GM23338 (cell line): ENCODE data around the gene GNG12. TPM values are rescaled to one million over a fixed set of nuclear protein-coding genes. Genes with fewer than 3 reads are reported as not detected.

ENCODE experiments used
- ATAC-seq: fragments of 200-7000 bp; cut with Tn5 transposase; 3 replicates; pipeline ENCODE4 v1.9.1; 2020
- DNase-seq: peaks from one replicate; pipeline ENCODE4 v3.0.0-alpha.2; 2015; ENCODE audit warnings: low spot score
- H2AFZ ChIP-seq: fragments of 200-600 bp; sonication (generic); 2 replicates; pipeline ENCODE4 v1.8.0; 2016; ENCODE audit warnings: antibody characterized with exemption, mild to moderate bottlenecking, moderate library complexity
- H3F3A ChIP-seq: fragments of 200-600 bp; sonication (generic); replicated peaks from 2 replicates; pipeline ENCODE4 v1.8.0; 2017; ENCODE audit warnings: antibody characterized with exemption, mixed run types, low read depth
- H3K27ac ChIP-seq: fragments of 200-600 bp; sonication (generic); 2 replicates; pipeline ENCODE4 v1.6.1; 2016; ENCODE audit warnings: low read depth
- H3K27me3 ChIP-seq: fragments of 200-600 bp; sonication (generic); 2 replicates; pipeline ENCODE4 v1.8.0; 2016; ENCODE audit warnings: mild to moderate bottlenecking, mixed run types, moderate library complexity; ENCODE audit not compliant: insufficient read depth
- H3K36me3 ChIP-seq: fragments of 200-600 bp; sonication (generic); 2 replicates; pipeline ENCODE4 v1.8.0; 2016; ENCODE audit warnings: mild to moderate bottlenecking; ENCODE audit not compliant: insufficient read depth
- H3K4me1 ChIP-seq: fragments of 200-600 bp; sonication (generic); 2 replicates; pipeline ENCODE4 v1.8.0; 2016; ENCODE audit warnings: mild to moderate bottlenecking, moderate library complexity; ENCODE audit not compliant: insufficient read depth
- H3K4me2 ChIP-seq: fragments of 200-600 bp; sonication (generic); 2 replicates; pipeline ENCODE4 v1.7.1; 2017; ENCODE audit warnings: mixed run types
- H3K4me3 ChIP-seq: fragments of 200-600 bp; sonication (generic); 2 replicates; pipeline ENCODE4 v1.6.1; 2016; ENCODE audit warnings: mixed run types
- H3K79me2 ChIP-seq: fragments of 200-600 bp; sonication (generic); replicated peaks from 2 replicates; pipeline ENCODE4 v1.8.0; 2017; ENCODE audit warnings: mild to moderate bottlenecking; ENCODE audit not compliant: insufficient read depth
- H3K9me2 ChIP-seq: fragments of 200-600 bp; sonication (generic); 2 replicates; pipeline ENCODE4 v1.8.0; 2017; ENCODE audit not compliant: insufficient read depth
- H4K20me1 ChIP-seq: fragments of 200-600 bp; sonication (generic); replicated peaks from 2 replicates; pipeline ENCODE4 v1.8.0; 2017; ENCODE audit warnings: mild to moderate bottlenecking; ENCODE audit not compliant: insufficient read depth
- H3K27ac Mint-ChIP-seq: 2 replicates; pipeline ENCODE4 v1.8.0; 2020; ENCODE audit warnings: inconsistent platforms, mild to moderate bottlenecking, moderate library complexity, mixed read lengths
- H3K27me3 Mint-ChIP-seq: 3 replicates; pipeline ENCODE4 v1.8.0; 2022; ENCODE audit warnings: low read depth, mild to moderate bottlenecking, moderate library complexity, mixed read lengths, inconsistent platforms; ENCODE audit not compliant: insufficient read depth, poor library complexity
- H3K36me3 Mint-ChIP-seq: 3 replicates; pipeline ENCODE4 v1.8.0; 2021; ENCODE audit warnings: low read depth, mild to moderate bottlenecking, inconsistent platforms, moderate library complexity, mixed read lengths
- H3K4me1 Mint-ChIP-seq: 3 replicates; pipeline ENCODE4 v1.8.0; 2020; ENCODE audit warnings: mild to moderate bottlenecking, inconsistent platforms, mixed read lengths
- H3K4me3 Mint-ChIP-seq: 3 replicates; pipeline ENCODE4 v1.8.0; 2021; ENCODE audit warnings: moderate library complexity, mild to moderate bottlenecking, inconsistent platforms, mixed read lengths
- H3K9me3 Mint-ChIP-seq: 3 replicates; pipeline ENCODE4 v1.8.0; 2020; ENCODE audit warnings: moderate library complexity, mild to moderate bottlenecking, inconsistent platforms, mixed read lengths
- CTCF ChIP-seq, 2 experiments: fragments of 200-600 bp in 1 of 2; sonication (generic) in 1 of 2; conservative IDR thresholded peaks; 2 replicates each; pipeline versions ENCODE4 v1.5.1 to v1.6.1; 2016 to 2017; ENCODE audit warnings: antibody characterized with exemption in 2 of 2, low read depth in 2 of 2, mild to moderate bottlenecking in 2 of 2, moderate library complexity in 1 of 2
- ETS1 ChIP-seq: IDR thresholded peaks from 2 replicates; pipeline ENCODE4 v1.6.1; 2016; ENCODE audit warnings: antibody characterized with exemption
- EZH2 ChIP-seq: fragments of 200-600 bp; sonication (generic); IDR thresholded peaks from one replicate; pipeline ENCODE4 v1.8.0; 2017; ENCODE audit warnings: antibody characterized with exemption, mild to moderate bottlenecking, low read depth; ENCODE audit not compliant: unreplicated experiment
- EZH2phosphoT487 ChIP-seq: fragments of 200-600 bp; sonication (generic); IDR thresholded peaks from one replicate; pipeline ENCODE4 v1.8.1; 2018; ENCODE audit warnings: antibody characterized with exemption; ENCODE audit not compliant: unreplicated experiment
- JUNB ChIP-seq: IDR thresholded peaks from one replicate; pipeline ENCODE4 v1.6.1; 2016; ENCODE audit warnings: antibody characterized with exemption; ENCODE audit not compliant: unreplicated experiment
- NANOG ChIP-seq: IDR thresholded peaks from 2 replicates; pipeline ENCODE4 v1.6.1; 2016; ENCODE audit warnings: antibody characterized with exemption, borderline replicate concordance
- POLR2AphosphoS5 ChIP-seq: IDR thresholded peaks from 2 replicates; pipeline ENCODE4 v1.6.1; 2016; ENCODE audit warnings: antibody characterized with exemption, low read depth
- REST ChIP-seq: IDR thresholded peaks from one replicate; pipeline ENCODE4 v1.6.1; 2018; ENCODE audit warnings: antibody characterized with exemption; ENCODE audit not compliant: unreplicated experiment
- STAT1 ChIP-seq: IDR thresholded peaks from one replicate; pipeline ENCODE4 v1.6.1; 2016; ENCODE audit warnings: antibody characterized with exemption; ENCODE audit not compliant: unreplicated experiment
- ZNF114 ChIP-seq: fragments of 250-450 bp; sonication (Bioruptor Pico); IDR thresholded peaks from 2 replicates; pipeline ENCODE4 v1.5.0; 2020; ENCODE audit warnings: mild to moderate bottlenecking, moderate library complexity
- ZNF331 ChIP-seq: fragments of 250-450 bp; sonication (Bioruptor Pico); IDR thresholded peaks from 2 replicates; pipeline ENCODE4 v1.5.0; 2020; ENCODE audit warnings: low read depth, mild to moderate bottlenecking, moderate library complexity
- ZNF462 ChIP-seq: fragments of 250-450 bp; sonication (Bioruptor Pico); IDR thresholded peaks from 2 replicates; pipeline ENCODE4 v1.5.0; 2020; ENCODE audit warnings: mild to moderate bottlenecking, moderate library complexity
- polyA plus RNA-seq: library from polyadenylated mRNA; unstranded; fragments of >200 nt; fragmentation: Nextera tagmentation; extraction: Ambion mirVana; gene quantifications from 2 replicates; pipeline ENCODE4 v1.2.1, GENCODE V29; 2016
- total RNA-seq: library from RNA; depleted of rRNA; stranded (reverse); fragments of >200 nt; shearing (Covaris generic); gene quantifications from 2 replicates; pipeline ENCODE4 v1.2.3, GENCODE V29; 2014

Gene GNG12
- total and polyA plus RNA-seq, 2 experiments from 2014 or later: 13.4 to 33.0 TPM

GRCh38 chr1:67738401-67738800 lies 94.9 kb downstream of the GNG12 start:
- no peaks in the 10 kb centered on the region for H3K36me3 Mint-ChIP-seq
- H3K4me1 Mint-ChIP-seq: peaks cover 37% of the 10 kb centered on the region
- H3K79me2 ChIP-seq: no peaks in the 10 kb centered on the region
- ATAC-seq (no peak), DNase-seq (no peak)
- TF ChIP-seq EZH2: no peak
- no peak for TF ChIP-seq ZNF331 (CRISPR knock-in tag)
- no peak for TF ChIP-seq CTCF (conservative IDR thresholded peaks at IDR 0.05; ENCODE audit: low read depth in 2 of 2)
- no peak for TF ChIP-seq REST
- TF ChIP-seq ZNF462 (CRISPR knock-in tag): no peak
- no peak for TF ChIP-seq STAT1
- TF ChIP-seq ETS1: no peak
- no peak for TF ChIP-seq NANOG
- TF ChIP-seq JUNB: no peak
- no peak for TF ChIP-seq EZH2phosphoT487
- no peak for TF ChIP-seq POLR2AphosphoS5
- TF ChIP-seq ZNF114 (CRISPR knock-in tag): no peak
- H3K4me2 ChIP-seq: no peak overlapping the region
- no peaks in the 10 kb centered on the region for H3K27me3 ChIP-seq
- no peaks in the 10 kb centered on the region for H3F3A ChIP-seq
- peaks cover 2% of the 10 kb centered on the region for H3K27me3 Mint-ChIP-seq
- peak overlapping the region; percentile 70; the same call in 1 of the 2 replicates for H3K27ac Mint-ChIP-seq
- no peak overlapping the region for H2AFZ ChIP-seq
- H4K20me1 ChIP-seq: no peaks in the 10 kb centered on the region
- no peaks in the 10 kb centered on the region for H3K9me2 ChIP-seq
- H3K4me3 Mint-ChIP-seq: no peak overlapping the region
- peaks cover 26% of the 10 kb centered on the region for H3K4me1 ChIP-seq
- H3K27ac ChIP-seq: no peak overlapping the region
- H3K9me3 Mint-ChIP-seq: no peaks in the 10 kb centered on the region
- H3K4me3 ChIP-seq: no peak overlapping the region
- no peaks in the 10 kb centered on the region for H3K36me3 ChIP-seq
